Upper lobe of left lung (tissue), 6 donors: Measurements from ENCODE around the gene TCEA3. TPM values are rescaled to one million over a fixed set of nuclear protein-coding genes. Genes with fewer than 3 reads are reported as not detected.

Experiments used
- ATAC-seq, 2 donors: fragments of 200-7000 bp; cut with Tn5 transposase; one replicate each; pipeline ENCODE4 v1.9.1; 2022; ENCODE audit warnings: mild to moderate bottlenecking in 2 of 2, moderate library complexity in 2 of 2; ENCODE audit not compliant: low FRiP score in 2 of 2
- DNase-seq, 2 donors: peaks; one replicate each; pipeline ENCODE4 v3.0.0-alpha.2; 2019 to 2020
- H3K27ac ChIP-seq, 4 donors: fragments of 200-600 bp; sonication (generic); one replicate each; pipeline ENCODE4 v1.5.1; 2016 to 2019
- H3K27me3 ChIP-seq, 4 donors: fragments of 200-600 bp; sonication (generic); one replicate each; pipeline ENCODE4 v1.5.1; 2017 to 2019
- H3K36me3 ChIP-seq, 4 donors: fragments of 200-600 bp; sonication (generic); one replicate each; pipeline ENCODE4 v1.5.1; 2016 to 2019
- H3K4me1 ChIP-seq, 4 donors: fragments of 200-600 bp; sonication (generic); one replicate each; pipeline ENCODE4 v1.5.1; 2018 to 2019
- H3K4me3 ChIP-seq, 4 donors: fragments of 200-600 bp; sonication (generic); one replicate each; pipeline ENCODE4 v1.5.1; 2017 to 2019; ENCODE audit warnings: mild to moderate bottlenecking in 2 of 4, moderate library complexity in 1 of 4
- H3K9me3 ChIP-seq, 4 donors: fragments of 200-600 bp; sonication (generic); one replicate each; pipeline ENCODE4 v1.5.1; 2018 to 2019
- CTCF ChIP-seq, 6 experiments: fragments of 450-650 bp in 4 of 6; fragments of 200-600 bp in 2 of 6; sonication (generic) in 2 of 6; IDR thresholded peaks; one replicate each; pipeline ENCODE4 v1.5.1; 2016 to 2019; ENCODE audit warnings: antibody characterized with exemption in 6 of 6
- EP300 ChIP-seq, 4 donors: sonication (generic); formaldehyde crosslinking; IDR thresholded peaks; one replicate each; pipeline ENCODE4 v1.5.1; 2017; ENCODE audit warnings: antibody characterized with exemption in 4 of 4, control low read depth in 2 of 4
- POLR2A ChIP-seq, 4 donors: fragments of 450-650 bp; IDR thresholded peaks; one replicate each; pipeline ENCODE4 v1.5.1; 2016 to 2017; ENCODE audit warnings: antibody characterized with exemption in 4 of 4, mild to moderate bottlenecking in 2 of 4
- POLR2AphosphoS5 ChIP-seq, 2 donors: sonication (generic); formaldehyde crosslinking; IDR thresholded peaks; one replicate each; pipeline ENCODE4 v1.5.1; 2017; ENCODE audit warnings: antibody characterized with exemption in 2 of 2
- WGBS, 2 donors: methylation state at CpG; one replicate each; pipeline ENCODE4 v1.1.5; 2017 to 2018; 5-methylcytosine and 5-hydroxymethylcytosine counted together
- total RNA-seq, 6 donors: library from RNA; depleted of rRNA in 4 of 6; stranded (reverse); fragments of >200 nt in 4 of 6; gene quantifications; one replicate each; pipeline versions ENCODE4 v1.1.0 to v1.2.1, GENCODE V29; 2016 to 2021
- donor health status: DM: no; HTN: no; CAD: no; lungs with moderate emphysema.
- donor health status: DM: no; HTN: yes; CAD: no; lungs with severe emphysema.

TCEA3 gene
- total RNA-seq, 6 donors from 2014 or later, result 32.5 to 141 (median 42.9) TPM

- peak overlapping the region; percentile 76 to 86 (median 82) for H3K4me3 ChIP-seq
- H3K9me3 ChIP-seq, result peaks cover 4 to 11% (median 6%) of the 10 kb centered on the region in 4 donors
- peaks cover 34 to 46% (median 36%) of the 10 kb centered on the region in 4 donors for H3K4me1 ChIP-seq
- peaks cover 0 to 28% (median 9%) of the 10 kb centered on the region in 4 donors for H3K36me3 ChIP-seq
- DNase-seq (peak; percentile 94 to 97), ATAC-seq (peak; percentile 94 to 96)
- H3K27ac ChIP-seq, result peak overlapping the region; percentile 92 to 98 (median 97)
- 0% methylated on average over 19 to 57 of the region's 61 CpGs for WGBS, 2 donors
- no peaks in the 10 kb centered on the region for H3K27me3 ChIP-seq
- TF ChIP-seq CTCF (IDR thresholded peaks at IDR 0.05) (peak in 3 of 6 experiments; percentile 9 to 35 (median 23)), POLR2A (IDR thresholded peaks at IDR 0.05) (peak in 2 of 4 donors; percentile 90 to 93), EP300 (IDR thresholded peaks at IDR 0.05) (no peak), POLR2AphosphoS5 (IDR thresholded peaks at IDR 0.05) (peak; percentile 72 to 92)
Observed at GRCh38 chr1:23368562-23369334, 55.8 kb downstream of the TCEA3 start.

GRCh38 chr1:23367791-23368561, 56.6 kb downstream of the TCEA3 start:
- DNase-seq (peak; percentile 95 to 99), ATAC-seq (peak; percentile 96 to 99)
- Histone ChIP-seq H3K36me3 (peaks cover 3 to 35% (median 15%) of the 10 kb centered on the region in 4 donors), H3K9me3 (peaks cover 10 to 18% (median 13%) of the 10 kb centered on the region in 4 donors), H3K27ac (peak overlapping the region; percentile 92 to 98 (median 97)), H3K4me3 (peak overlapping the region; percentile 76 to 86 (median 82)), H3K27me3 (no peaks in the 10 kb centered on the region), H3K4me1 (peaks cover 34 to 46% (median 36%) of the 10 kb centered on the region in 4 donors)
- 3 to 4% methylated on average over 26 to 41 of the region's 41 CpGs for WGBS, 2 donors
- TF ChIP-seq POLR2A (IDR thresholded peaks at IDR 0.05), result peak in 3 of 4 donors; percentile 29 to 87 (median 82)
- TF ChIP-seq EP300 (IDR thresholded peaks at IDR 0.05), result no peak
- TF ChIP-seq POLR2AphosphoS5 (IDR thresholded peaks at IDR 0.05), result peak; percentile 73 to 91
- TF ChIP-seq CTCF (IDR thresholded peaks at IDR 0.05), result peak in 2 of 6 experiments; percentile 10 to 14

GRCh38 chr1:23367451-23367790, 57.1 kb downstream of the TCEA3 start:
- Histone ChIP-seq H3K27me3 (no peaks in the 10 kb centered on the region), H3K27ac (peak overlapping the region; percentile 92 to 98 (median 97)), H3K4me1 (peaks cover 29 to 42% (median 35%) of the 10 kb centered on the region in 4 donors), H3K4me3 (peak overlapping the region; percentile 76 to 84 (median 81)), H3K36me3 (peaks cover 9 to 41% (median 20%) of the 10 kb centered on the region in 4 donors), H3K9me3 (peaks cover 16 to 24% (median 18%) of the 10 kb centered on the region in 4 donors)
- no peak for TF ChIP-seq EP300 (IDR thresholded peaks at IDR 0.05)
- TF ChIP-seq POLR2A (IDR thresholded peaks at IDR 0.05), result no peak
- no peak for TF ChIP-seq CTCF (IDR thresholded peaks at IDR 0.05)
- TF ChIP-seq POLR2AphosphoS5 (IDR thresholded peaks at IDR 0.05), result no peak
- DNase-seq, result peak in 1 of 2 donors; percentile 28
- WGBS, 2 donors, result 60 to 65% methylated on average over 9 of the region's 9 CpGs
- ATAC-seq, result no peak

GRCh38 chr1:23366598-23366997, 58.0 kb downstream of the TCEA3 start:
- TF ChIP-seq EP300 (IDR thresholded peaks at IDR 0.05) (no peak), CTCF (IDR thresholded peaks at IDR 0.05) (no peak), POLR2A (IDR thresholded peaks at IDR 0.05) (no peak)
- 76 to 77% methylated on average over 5 of the region's 5 CpGs for WGBS, 2 donors
- H3K4me3 ChIP-seq, result peak overlapping the region in 1 of 4 donors; percentile 3
- DNase-seq, result no peak
- no peak overlapping the region for H3K27ac ChIP-seq
- peaks cover 13 to 49% (median 28%) of the 10 kb centered on the region in 4 donors for H3K36me3 ChIP-seq
- H3K27me3 ChIP-seq, result no peaks in the 10 kb centered on the region
- no peak for ATAC-seq
- peaks cover 29 to 42% (median 31%) of the 10 kb centered on the region in 4 donors for H3K4me1 ChIP-seq
- peaks cover 24 to 32% (median 27%) of the 10 kb centered on the region in 4 donors for H3K9me3 ChIP-seq
